Upper lobe of left lung (tissue), 6 donors: ENCODE measurements around the gene PLOD2. TPM values are rescaled to one million over a fixed set of nuclear protein-coding genes. Genes with fewer than 3 reads are reported as not detected.

Experiments used
- ATAC-seq, 2 donors: fragments of 200-7000 bp; cut with Tn5 transposase; one replicate each; pipeline ENCODE4 v1.9.1; 2022; ENCODE audit warnings: mild to moderate bottlenecking in 2 of 2, moderate library complexity in 2 of 2; ENCODE audit not compliant: low FRiP score in 2 of 2
- DNase-seq, 2 donors: peaks; one replicate each; pipeline ENCODE4 v3.0.0-alpha.2; 2019 to 2020
- H3K27ac ChIP-seq, 4 donors: fragments of 200-600 bp; sonication (generic); one replicate each; pipeline ENCODE4 v1.5.1; 2016 to 2019
- H3K27me3 ChIP-seq, 4 donors: fragments of 200-600 bp; sonication (generic); one replicate each; pipeline ENCODE4 v1.5.1; 2017 to 2019
- H3K36me3 ChIP-seq, 4 donors: fragments of 200-600 bp; sonication (generic); one replicate each; pipeline ENCODE4 v1.5.1; 2016 to 2019
- H3K4me1 ChIP-seq, 4 donors: fragments of 200-600 bp; sonication (generic); one replicate each; pipeline ENCODE4 v1.5.1; 2018 to 2019
- H3K4me3 ChIP-seq, 4 donors: fragments of 200-600 bp; sonication (generic); one replicate each; pipeline ENCODE4 v1.5.1; 2017 to 2019; ENCODE audit warnings: mild to moderate bottlenecking in 2 of 4, moderate library complexity in 1 of 4
- H3K9me3 ChIP-seq, 4 donors: fragments of 200-600 bp; sonication (generic); one replicate each; pipeline ENCODE4 v1.5.1; 2018 to 2019
- EP300 ChIP-seq, 4 donors: sonication (generic); formaldehyde crosslinking; IDR thresholded peaks; one replicate each; pipeline ENCODE4 v1.5.1; 2017; ENCODE audit warnings: antibody characterized with exemption in 4 of 4, control low read depth in 2 of 4
- POLR2A ChIP-seq, 4 donors: fragments of 450-650 bp; IDR thresholded peaks; one replicate each; pipeline ENCODE4 v1.5.1; 2016 to 2017; ENCODE audit warnings: antibody characterized with exemption in 4 of 4, mild to moderate bottlenecking in 2 of 4
- POLR2AphosphoS5 ChIP-seq, 2 donors: sonication (generic); formaldehyde crosslinking; IDR thresholded peaks; one replicate each; pipeline ENCODE4 v1.5.1; 2017; ENCODE audit warnings: antibody characterized with exemption in 2 of 2
- WGBS, 2 donors: methylation state at CpG; one replicate each; pipeline ENCODE4 v1.1.5; 2017 to 2018; 5-methylcytosine and 5-hydroxymethylcytosine counted together
- total RNA-seq, 6 donors: library from RNA; depleted of rRNA in 4 of 6; stranded (reverse); fragments of >200 nt in 4 of 6; gene quantifications; one replicate each; pipeline versions ENCODE4 v1.1.0 to v1.2.1, GENCODE V29; 2016 to 2021
- TF ChIP-seq, protein P1 (sequence below), 6 experiments: fragments of 450-650 bp in 4 of 6; fragments of 200-600 bp in 2 of 6; sonication (generic) in 2 of 6; IDR thresholded peaks; one replicate each; pipeline ENCODE4 v1.5.1; 2016 to 2019; ENCODE audit warnings: antibody characterized with exemption in 6 of 6
- donor health status: DM: no; HTN: no; CAD: no; lungs with moderate emphysema.
- donor health status: DM: no; HTN: yes; CAD: no; lungs with severe emphysema.

The PLOD2 gene
- total RNA-seq, 6 donors from 2014 or later = 6.8 to 30.7 (median 18.1) TPM

DNA sequence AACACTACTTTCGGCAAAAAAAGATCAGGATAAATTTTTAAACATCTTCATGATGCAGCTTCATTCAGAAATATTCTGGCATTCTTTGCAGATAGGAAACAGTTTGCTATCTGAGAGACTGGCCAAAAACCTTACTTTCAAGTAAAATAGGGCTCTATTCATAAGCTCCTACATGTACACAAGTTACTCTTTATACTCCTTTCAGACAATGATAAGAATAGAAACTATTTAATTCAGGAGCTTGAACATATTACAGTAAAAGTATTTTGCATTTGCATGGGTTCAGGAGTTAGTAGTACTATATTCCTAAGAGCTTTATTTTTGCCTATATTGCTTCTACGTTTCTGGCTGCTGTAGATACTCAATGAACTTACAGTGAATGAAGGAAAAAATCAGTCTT is 70.5 kb downstream of the PLOD2 start:
- ATAC-seq (no peak), DNase-seq (no peak)
- TF ChIP-seq EP300 (IDR thresholded peaks at IDR 0.05) = no peak
- no peak for TF ChIP-seq POLR2A (IDR thresholded peaks at IDR 0.05)
- TF ChIP-seq POLR2AphosphoS5 (IDR thresholded peaks at IDR 0.05) = no peak
- TF ChIP-seq, protein P1, sequence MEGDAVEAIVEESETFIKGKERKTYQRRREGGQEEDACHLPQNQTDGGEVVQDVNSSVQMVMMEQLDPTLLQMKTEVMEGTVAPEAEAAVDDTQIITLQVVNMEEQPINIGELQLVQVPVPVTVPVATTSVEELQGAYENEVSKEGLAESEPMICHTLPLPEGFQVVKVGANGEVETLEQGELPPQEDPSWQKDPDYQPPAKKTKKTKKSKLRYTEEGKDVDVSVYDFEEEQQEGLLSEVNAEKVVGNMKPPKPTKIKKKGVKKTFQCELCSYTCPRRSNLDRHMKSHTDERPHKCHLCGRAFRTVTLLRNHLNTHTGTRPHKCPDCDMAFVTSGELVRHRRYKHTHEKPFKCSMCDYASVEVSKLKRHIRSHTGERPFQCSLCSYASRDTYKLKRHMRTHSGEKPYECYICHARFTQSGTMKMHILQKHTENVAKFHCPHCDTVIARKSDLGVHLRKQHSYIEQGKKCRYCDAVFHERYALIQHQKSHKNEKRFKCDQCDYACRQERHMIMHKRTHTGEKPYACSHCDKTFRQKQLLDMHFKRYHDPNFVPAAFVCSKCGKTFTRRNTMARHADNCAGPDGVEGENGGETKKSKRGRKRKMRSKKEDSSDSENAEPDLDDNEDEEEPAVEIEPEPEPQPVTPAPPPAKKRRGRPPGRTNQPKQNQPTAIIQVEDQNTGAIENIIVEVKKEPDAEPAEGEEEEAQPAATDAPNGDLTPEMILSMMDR (IDR thresholded peaks at IDR 0.05) = no peak
- Histone ChIP-seq H3K27ac (no peak overlapping the region), H3K4me3 (no peak overlapping the region), H3K9me3 (no peaks in the 10 kb centered on the region), H3K27me3 (no peaks in the 10 kb centered on the region), H3K36me3 (no peaks in the 10 kb centered on the region), H3K4me1 (peaks cover 0 to 3% (median 0%) of the 10 kb centered on the region in 4 donors)
- WGBS, 2 donors = 74 to 90% methylated on average over 2 of the region's 2 CpGs

DNA sequence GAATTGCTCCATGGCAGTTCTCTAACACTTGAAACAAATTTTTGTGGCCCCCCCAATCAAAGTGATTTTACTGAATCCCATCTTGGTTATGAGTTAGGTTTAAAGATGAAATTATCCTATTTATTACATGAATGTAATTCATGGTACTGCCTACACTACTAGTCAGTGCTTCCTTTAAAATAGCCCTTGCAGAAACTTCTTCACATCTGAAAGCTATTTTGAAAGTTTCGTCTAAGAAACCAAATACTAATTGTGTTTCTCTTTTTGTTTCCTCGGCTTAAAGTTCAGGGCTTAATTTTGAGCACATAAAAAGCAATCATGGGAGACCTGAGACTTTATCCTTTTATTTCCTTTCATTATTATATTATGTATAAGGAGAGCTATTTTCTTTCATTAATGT is 72.1 kb downstream of the PLOD2 start:
- ATAC-seq = no peak
- 90 to 99% methylated on average over 2 of the region's 2 CpGs for WGBS, 2 donors
- H3K27me3 ChIP-seq = no peaks in the 10 kb centered on the region

DNA sequence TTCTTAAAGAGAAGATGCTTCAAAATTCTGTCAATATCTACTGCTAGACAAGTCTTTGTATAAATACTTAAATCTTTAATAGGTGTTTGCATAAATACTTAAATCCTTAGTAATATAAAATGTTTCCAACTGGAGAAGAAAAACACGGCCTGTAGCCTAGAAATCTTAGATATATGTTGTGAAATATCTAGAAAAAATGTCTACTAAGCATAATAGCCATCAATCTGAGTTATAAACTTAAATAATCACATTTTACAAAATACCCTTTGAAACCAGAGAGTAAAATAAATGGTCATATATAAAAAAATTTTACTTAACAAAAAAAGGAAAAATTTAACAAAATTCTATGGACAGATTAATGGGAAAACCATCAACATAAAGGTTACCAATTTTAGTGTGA is 73.9 kb downstream of the PLOD2 start:
- no peak for TF ChIP-seq EP300 (IDR thresholded peaks at IDR 0.05)
- TF ChIP-seq POLR2A (IDR thresholded peaks at IDR 0.05) = no peak
- no peak for TF ChIP-seq POLR2AphosphoS5 (IDR thresholded peaks at IDR 0.05)
- Histone ChIP-seq H3K27ac (no peak overlapping the region), H3K4me3 (no peak overlapping the region), H3K9me3 (no peaks in the 10 kb centered on the region), H3K27me3 (no peaks in the 10 kb centered on the region), H3K36me3 (no peaks in the 10 kb centered on the region), H3K4me1 (peaks cover 0 to 3% (median 0%) of the 10 kb centered on the region in 4 donors)
- 56 to 73% methylated on average over 1 of the region's 1 CpG for WGBS, 2 donors
- DNase-seq (no peak), ATAC-seq (no peak)

More for the DNA sequence above, 72.1 kb downstream of the PLOD2 start:
- no peaks in the 10 kb centered on the region for H3K36me3 ChIP-seq
- TF ChIP-seq POLR2A (IDR thresholded peaks at IDR 0.05) (no peak), POLR2AphosphoS5 (IDR thresholded peaks at IDR 0.05) (no peak), EP300 (IDR thresholded peaks at IDR 0.05) (no peak)
- TF ChIP-seq, protein P1 (IDR thresholded peaks at IDR 0.05) = no peak
- H3K9me3 ChIP-seq = no peaks in the 10 kb centered on the region
- no peak overlapping the region for H3K27ac ChIP-seq
- DNase-seq = no peak
- peaks cover 0 to 3% (median 0%) of the 10 kb centered on the region in 4 donors for H3K4me1 ChIP-seq
- no peak overlapping the region for H3K4me3 ChIP-seq

DNA sequence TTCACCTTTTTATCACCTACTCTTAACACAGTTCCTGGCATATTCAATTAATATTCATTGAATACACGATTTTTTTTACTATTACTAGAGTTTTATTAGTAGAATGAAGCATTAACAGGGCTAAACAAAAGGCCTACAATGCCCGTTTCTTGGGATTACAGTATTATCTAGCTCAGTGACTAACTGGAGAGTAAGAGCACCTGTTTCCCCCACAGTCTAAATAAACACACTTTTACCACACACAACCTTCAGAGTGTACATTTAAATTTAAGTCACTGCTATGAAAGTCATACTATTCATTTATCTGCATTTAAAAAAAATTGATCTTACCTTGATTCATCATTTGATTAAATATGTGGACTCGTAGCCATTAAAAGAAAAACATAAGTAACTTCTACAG is 74.8 kb downstream of the PLOD2 start:
- TF ChIP-seq POLR2AphosphoS5 (IDR thresholded peaks at IDR 0.05) (no peak), POLR2A (IDR thresholded peaks at IDR 0.05) (no peak), EP300 (IDR thresholded peaks at IDR 0.05) (no peak)
- TF ChIP-seq, protein P1 (IDR thresholded peaks at IDR 0.05) = no peak
- ATAC-seq = no peak

DNA sequence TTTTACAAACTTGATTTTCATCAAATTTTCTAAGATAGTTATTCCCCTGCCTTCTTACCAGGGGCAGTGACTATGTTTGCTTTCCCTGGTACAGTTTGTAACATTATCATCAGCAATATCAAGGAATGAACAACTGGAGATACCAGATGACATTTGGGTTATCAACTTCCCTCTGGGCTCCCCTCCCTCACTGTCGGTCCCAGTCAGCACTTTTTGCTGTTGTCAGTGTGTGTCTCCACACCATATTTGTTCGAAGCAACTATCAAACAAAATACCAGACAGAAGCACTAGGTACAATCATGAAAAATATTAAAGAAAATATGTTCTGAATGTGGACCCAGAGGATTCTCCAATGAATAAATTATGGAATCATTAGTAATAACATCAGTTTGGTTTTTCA is 75.3 kb downstream of the PLOD2 start:
- H3K27me3 ChIP-seq = no peaks in the 10 kb centered on the region
- no peak for ATAC-seq
- WGBS, 2 donors = 88 to 91% methylated on average over 2 of the region's 2 CpGs

More for the DNA sequence above, 74.8 kb downstream of the PLOD2 start:
- H3K9me3 ChIP-seq = no peaks in the 10 kb centered on the region
- no peak overlapping the region for H3K27ac ChIP-seq
- no peaks in the 10 kb centered on the region for H3K27me3 ChIP-seq
- H3K4me3 ChIP-seq = no peak overlapping the region
- WGBS, 2 donors = 83 to 88% methylated on average over 3 of the region's 3 CpGs
- no peak for DNase-seq
- H3K4me1 ChIP-seq = no peaks in the 10 kb centered on the region
- no peaks in the 10 kb centered on the region for H3K36me3 ChIP-seq

More for the DNA sequence above, 75.3 kb downstream of the PLOD2 start:
- H3K27ac ChIP-seq = no peak overlapping the region
- no peak overlapping the region for H3K4me3 ChIP-seq
- no peaks in the 10 kb centered on the region for H3K9me3 ChIP-seq
- no peaks in the 10 kb centered on the region for H3K36me3 ChIP-seq
- TF ChIP-seq POLR2AphosphoS5 (IDR thresholded peaks at IDR 0.05) (no peak), EP300 (IDR thresholded peaks at IDR 0.05) (no peak), POLR2A (IDR thresholded peaks at IDR 0.05) (no peak)
- TF ChIP-seq, protein P1 (IDR thresholded peaks at IDR 0.05) = no peak
- no peaks in the 10 kb centered on the region for H3K4me1 ChIP-seq
- no peak for DNase-seq
